LNCAP (cell line): ENCODE measurements around the gene GYG2.

ENCODE experiments used
- CTCF ChIP-seq: fragments of 450-650 bp; IDR thresholded peaks from 2 replicates; pipeline ENCODE4 v1.5.1; 2017; ENCODE audit warnings: mild to moderate bottlenecking

The GYG2 gene

GRCh38 chrX:2888309-2888708 lies 59.6 kb downstream of the GYG2 start:
- TF ChIP-seq CTCF: no peak

- TF ChIP-seq CTCF: no peak
Observed at GRCh38 chrX:2889045-2889605, 60.4 kb downstream of the GYG2 start.

- no peak for TF ChIP-seq CTCF
Observed at GRCh38 chrX:2892816-2893215, 64.1 kb downstream of the GYG2 start.

- no peak for TF ChIP-seq CTCF
Observed at GRCh38 chrX:2894885-2895292, 66.2 kb downstream of the GYG2 start.

- no peak for TF ChIP-seq CTCF
Observed at GRCh38 chrX:2897311-2897689, 68.6 kb downstream of the GYG2 start.

- no peak for TF ChIP-seq CTCF
Observed at GRCh38 chrX:2898846-2899512, 70.2 kb downstream of the GYG2 start.

GRCh38 chrX:2901367-2902036 lies 72.8 kb downstream of the GYG2 start:
- TF ChIP-seq CTCF: no peak
